Ishikawa (cell line): Measurements from ENCODE around the gene KATNB1.

Experiments used
- CEBPB ChIP-seq: IDR thresholded peaks from 2 replicates; pipeline ENCODE4 v1.6.1; 2012
- CREB1 ChIP-seq: IDR thresholded peaks from 2 replicates; pipeline ENCODE4 v1.6.1; 2012; ENCODE audit warnings: low read depth
- EP300 ChIP-seq: IDR thresholded peaks from 2 replicates; pipeline ENCODE4 v1.6.1; 2012; ENCODE audit warnings: borderline replicate concordance
- NFIC ChIP-seq: IDR thresholded peaks from 2 replicates; pipeline ENCODE4 v1.6.1; 2012
- RAD21 ChIP-seq: IDR thresholded peaks from 2 replicates; pipeline ENCODE4 v1.6.1; 2012; ENCODE audit warnings: low read depth
- TAF1 ChIP-seq: IDR thresholded peaks from 2 replicates; pipeline ENCODE4 v1.6.1; 2012; ENCODE audit warnings: low read depth, mild to moderate bottlenecking
- TEAD4 ChIP-seq: IDR thresholded peaks from 2 replicates; pipeline ENCODE4 v1.6.1; 2012
- YY1 ChIP-seq: IDR thresholded peaks from 2 replicates; pipeline ENCODE4 v1.6.1; 2012; ENCODE audit warnings: low read depth
- ZBTB7A ChIP-seq: IDR thresholded peaks from 2 replicates; pipeline ENCODE4 v1.6.1; 2012; ENCODE audit warnings: low read depth
- TF ChIP-seq, protein P1 (sequence below): IDR thresholded peaks from 2 replicates; pipeline ENCODE4 v1.6.1; 2012
- TF ChIP-seq, protein P2 (sequence below): IDR thresholded peaks from 2 replicates; pipeline ENCODE4 v1.6.1; 2012
- TF ChIP-seq, protein P3 (sequence below): IDR thresholded peaks from 2 replicates; pipeline ENCODE4 v1.6.1; 2012; ENCODE audit warnings: low read depth, mild to moderate bottlenecking

DNA sequence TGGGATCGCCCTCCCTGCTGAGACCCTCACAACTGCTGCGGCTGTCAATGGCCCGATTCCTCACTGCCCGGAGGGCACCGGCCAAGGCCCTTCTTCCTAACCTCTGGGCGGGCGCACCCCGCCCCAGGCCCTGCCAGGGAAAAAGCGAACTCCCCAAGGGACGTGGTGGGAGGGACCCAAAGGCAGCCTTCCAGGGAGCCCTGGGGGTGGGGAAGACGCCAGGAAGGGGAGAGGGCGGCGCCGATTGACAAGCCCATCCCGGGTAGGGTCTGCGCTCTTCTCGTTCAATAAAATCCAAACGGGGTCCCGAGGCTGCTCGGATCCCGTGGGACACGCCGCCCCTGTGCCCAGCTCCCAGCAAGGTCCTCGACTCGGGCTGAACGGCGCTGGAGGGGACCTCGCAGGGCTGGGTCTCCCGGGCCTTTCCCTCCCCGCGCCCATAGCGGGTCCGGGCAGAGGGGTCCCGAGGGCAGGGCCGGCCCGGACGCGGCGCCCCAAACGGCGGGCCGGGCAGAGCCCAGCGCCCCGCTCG lies 66.3 kb downstream of the KATNB1 start:
- TF ChIP-seq NFIC = peak; percentile 10; the same call in 1 of the 2 replicates
- no peak for TF ChIP-seq RAD21
- no peak; the same call in 1 of the 2 replicates for TF ChIP-seq TAF1
- TF ChIP-seq, protein P1, sequence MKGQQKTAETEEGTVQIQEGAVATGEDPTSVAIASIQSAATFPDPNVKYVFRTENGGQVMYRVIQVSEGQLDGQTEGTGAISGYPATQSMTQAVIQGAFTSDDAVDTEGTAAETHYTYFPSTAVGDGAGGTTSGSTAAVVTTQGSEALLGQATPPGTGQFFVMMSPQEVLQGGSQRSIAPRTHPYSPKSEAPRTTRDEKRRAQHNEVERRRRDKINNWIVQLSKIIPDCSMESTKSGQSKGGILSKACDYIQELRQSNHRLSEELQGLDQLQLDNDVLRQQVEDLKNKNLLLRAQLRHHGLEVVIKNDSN = no peak
- no peak for TF ChIP-seq EP300
- TF ChIP-seq CREB1 = no peak
- TF ChIP-seq, protein P2, sequence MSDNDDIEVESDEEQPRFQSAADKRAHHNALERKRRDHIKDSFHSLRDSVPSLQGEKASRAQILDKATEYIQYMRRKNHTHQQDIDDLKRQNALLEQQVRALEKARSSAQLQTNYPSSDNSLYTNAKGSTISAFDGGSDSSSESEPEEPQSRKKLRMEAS = no peak
- no peak for TF ChIP-seq CEBPB
- no peak for TF ChIP-seq YY1
- TF ChIP-seq ZBTB7A = peak; percentile 38; the same call in 1 of the 2 replicates
- TF ChIP-seq TEAD4 = no peak
- TF ChIP-seq, protein P3, sequence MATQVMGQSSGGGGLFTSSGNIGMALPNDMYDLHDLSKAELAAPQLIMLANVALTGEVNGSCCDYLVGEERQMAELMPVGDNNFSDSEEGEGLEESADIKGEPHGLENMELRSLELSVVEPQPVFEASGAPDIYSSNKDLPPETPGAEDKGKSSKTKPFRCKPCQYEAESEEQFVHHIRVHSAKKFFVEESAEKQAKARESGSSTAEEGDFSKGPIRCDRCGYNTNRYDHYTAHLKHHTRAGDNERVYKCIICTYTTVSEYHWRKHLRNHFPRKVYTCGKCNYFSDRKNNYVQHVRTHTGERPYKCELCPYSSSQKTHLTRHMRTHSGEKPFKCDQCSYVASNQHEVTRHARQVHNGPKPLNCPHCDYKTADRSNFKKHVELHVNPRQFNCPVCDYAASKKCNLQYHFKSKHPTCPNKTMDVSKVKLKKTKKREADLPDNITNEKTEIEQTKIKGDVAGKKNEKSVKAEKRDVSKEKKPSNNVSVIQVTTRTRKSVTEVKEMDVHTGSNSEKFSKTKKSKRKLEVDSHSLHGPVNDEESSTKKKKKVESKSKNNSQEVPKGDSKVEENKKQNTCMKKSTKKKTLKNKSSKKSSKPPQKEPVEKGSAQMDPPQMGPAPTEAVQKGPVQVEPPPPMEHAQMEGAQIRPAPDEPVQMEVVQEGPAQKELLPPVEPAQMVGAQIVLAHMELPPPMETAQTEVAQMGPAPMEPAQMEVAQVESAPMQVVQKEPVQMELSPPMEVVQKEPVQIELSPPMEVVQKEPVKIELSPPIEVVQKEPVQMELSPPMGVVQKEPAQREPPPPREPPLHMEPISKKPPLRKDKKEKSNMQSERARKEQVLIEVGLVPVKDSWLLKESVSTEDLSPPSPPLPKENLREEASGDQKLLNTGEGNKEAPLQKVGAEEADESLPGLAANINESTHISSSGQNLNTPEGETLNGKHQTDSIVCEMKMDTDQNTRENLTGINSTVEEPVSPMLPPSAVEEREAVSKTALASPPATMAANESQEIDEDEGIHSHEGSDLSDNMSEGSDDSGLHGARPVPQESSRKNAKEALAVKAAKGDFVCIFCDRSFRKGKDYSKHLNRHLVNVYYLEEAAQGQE = no peak
